ENCODE data around the gene ZNF516.

Gene ZNF516

GRCh38 chr18:76335859-76336640, 159.0 kb downstream of the ZNF516 start:
- no peak for DNase-seq

GRCh38 chr18:76328140-76328539, 166.9 kb downstream of the ZNF516 start:
- DNase-seq: peak; percentile 71

GRCh38 chr18:76323891-76324290, 171.2 kb downstream of the ZNF516 start:
- DNase-seq: no peak

GRCh38 chr18:76322686-76323085, 172.4 kb downstream of the ZNF516 start:
- no peak for DNase-seq

- DNase-seq: no peak
Measured at GRCh38 chr18:76319366-76319765, 175.7 kb downstream of the ZNF516 start.

- DNase-seq: no peak
Measured at GRCh38 chr18:76318607-76319006, 176.4 kb downstream of the ZNF516 start.

GRCh38 chr18:76317136-76317535, 177.9 kb downstream of the ZNF516 start:
- no peak for DNase-seq

GRCh38 chr18:76315722-76316230, 179.3 kb downstream of the ZNF516 start:
- no peak for DNase-seq

GRCh38 chr18:76314496-76314895, 180.5 kb downstream of the ZNF516 start:
- DNase-seq: no peak

- DNase-seq: no peak
Measured at GRCh38 chr18:76314015-76314414, 181.0 kb downstream of the ZNF516 start.
